IMR-90 (cell line): ENCODE measurements around the gene PRKACG. TPM values are rescaled to one million over a fixed set of nuclear protein-coding genes. Genes with fewer than 3 reads are reported as not detected.

Experiments
- ATAC-seq: fragments of 200-7000 bp; cut with Tn5 transposase; 2 replicates; pipeline ENCODE4 v1.9.1; 2020; ENCODE audit warnings: low read depth, mild to moderate bottlenecking, moderate library complexity
- BruUV-seq: library from RNA; stranded (reverse); fragments of 400-500 nt; replicated peaks from 2 replicates; lab custom pipeline; 2021; lab: Mats Ljungman, UMichigan
- CTCF ChIA-PET: fragments of 300-600 bp; formaldehyde crosslinking; extraction: SDS; loops from one replicate; lab custom pipeline; 2021; ENCODE audit warnings: antibody characterized with exemption; lab: Yijun Ruan, JAX
- POLR2A ChIA-PET: fragments of 300-600 bp; sonication (Branson Sonifier 250); formaldehyde crosslinking; loops from one replicate; lab custom pipeline; 2022; ENCODE audit warnings: antibody characterized with exemption; ENCODE audit not compliant: unreplicated experiment; lab: Charles Lee
- DNase-seq: peaks from one replicate; pipeline ENCODE4 v3.0.0; 2013
- H2AFZ ChIP-seq: replicated peaks from 2 replicates; pipeline ENCODE3; 2013; ENCODE audit warnings: low read length, mild to moderate bottlenecking; ENCODE audit not compliant: poor library complexity
- H2AK5ac ChIP-seq: 2 replicates; pipeline ENCODE4 v1.6.1; 2013; ENCODE audit warnings: low read depth, low read length, inconsistent platforms
- H2AK9ac ChIP-seq: replicated peaks from 2 replicates; pipeline ENCODE3; 2013; ENCODE audit warnings: mild to moderate bottlenecking, low read depth, low read length, moderate library complexity; ENCODE audit not compliant: poor library complexity
- H2BK120ac ChIP-seq: 2 replicates; pipeline ENCODE4 v1.6.1; 2013; ENCODE audit warnings: low read depth, low read length, inconsistent platforms
- H2BK15ac ChIP-seq: 3 replicates; pipeline ENCODE4 v1.6.1; 2013; ENCODE audit warnings: low read depth, low read length, inconsistent platforms
- H2BK20ac ChIP-seq: 2 replicates; pipeline ENCODE4 v1.6.1; 2013; ENCODE audit warnings: low read depth, mild to moderate bottlenecking, inconsistent platforms, low read length, moderate library complexity
- H2BK5ac ChIP-seq: 2 replicates; pipeline ENCODE4 v1.6.1; 2013; ENCODE audit warnings: mild to moderate bottlenecking, low read depth, low read length, inconsistent platforms; ENCODE audit not compliant: poor library complexity, severe bottlenecking
- H3K14ac ChIP-seq: replicated peaks from 2 replicates; pipeline ENCODE4 v1.6.1; 2013; ENCODE audit warnings: low read depth, low read length, inconsistent platforms
- H3K18ac ChIP-seq: 2 replicates; pipeline ENCODE4 v1.6.1; 2013; ENCODE audit warnings: low read depth, low read length, control low read depth
- H3K23ac ChIP-seq: 2 replicates; pipeline ENCODE4 v1.6.1; 2013; ENCODE audit warnings: low read depth, low read length, inconsistent platforms
- H3K27ac ChIP-seq: 2 replicates; pipeline ENCODE4 v1.5.1; 2013; ENCODE audit warnings: mild to moderate bottlenecking, control low read depth, low read length; ENCODE audit not compliant: insufficient read depth
- H3K27me3 ChIP-seq: 2 replicates; pipeline ENCODE4 v1.6.1; 2013; ENCODE audit warnings: low read length; ENCODE audit not compliant: control insufficient read depth, insufficient read depth
- H3K36me3 ChIP-seq: 2 replicates; pipeline ENCODE4 v1.6.1; 2013; ENCODE audit warnings: low read length, mixed read lengths; ENCODE audit not compliant: control insufficient read depth, insufficient read depth
- H3K4ac ChIP-seq: 2 replicates; pipeline ENCODE4 v1.6.1; 2013; ENCODE audit warnings: low read depth, low read length, inconsistent platforms
- H3K4me1 ChIP-seq: 2 replicates; pipeline ENCODE4 v1.6.1; 2013; ENCODE audit warnings: low read length, mixed read lengths; ENCODE audit not compliant: control insufficient read depth, insufficient read depth
- H3K4me2 ChIP-seq: 2 replicates; pipeline ENCODE4 v1.6.1; 2013; ENCODE audit warnings: low read depth, mild to moderate bottlenecking, control low read depth, low read length, moderate library complexity
- H3K4me3 ChIP-seq: 2 replicates; pipeline ENCODE4 v1.5.1; 2013; ENCODE audit warnings: low read depth, mild to moderate bottlenecking, control low read depth, low read length, moderate library complexity; ENCODE audit not compliant: insufficient read depth
- H3K56ac ChIP-seq: 2 replicates; pipeline ENCODE4 v1.6.1; 2013; ENCODE audit warnings: low read length, inconsistent platforms; ENCODE audit not compliant: insufficient read depth; ENCODE audit errors: extremely low read depth
- H3K79me1 ChIP-seq, 2 experiments: 2 replicates each; pipeline ENCODE4 v1.6.1; 2013; ENCODE audit warnings: low read length in 2 of 2, inconsistent platforms in 1 of 2, low read depth in 1 of 2
- H3K9ac ChIP-seq: 2 replicates; pipeline ENCODE4 v1.6.1; 2013; ENCODE audit warnings: low read depth, low read length, control low read depth
- H3K9me1 ChIP-seq: 2 replicates; pipeline ENCODE4 v1.6.1; 2013; ENCODE audit warnings: low read length, inconsistent platforms; ENCODE audit not compliant: insufficient read depth
- H3K9me3 ChIP-seq: 2 replicates; pipeline ENCODE4 v1.6.1; 2013; ENCODE audit warnings: low read length; ENCODE audit not compliant: control insufficient read depth, insufficient read depth
- H4K20me1 ChIP-seq: 2 replicates; pipeline ENCODE4 v1.6.1; 2013; ENCODE audit warnings: low read length, inconsistent platforms; ENCODE audit not compliant: insufficient read depth
- H4K5ac ChIP-seq: 2 replicates; pipeline ENCODE4 v1.6.1; 2013; ENCODE audit warnings: mild to moderate bottlenecking, low read depth, low read length, control low read depth
- H4K8ac ChIP-seq, 2 experiments: 2 replicates each; pipeline ENCODE4 v1.6.1; 2013; ENCODE audit warnings: low read depth in 2 of 2, low read length in 2 of 2, control low read depth in 1 of 2, inconsistent platforms in 1 of 2
- H4K91ac ChIP-seq: 2 replicates; pipeline ENCODE4 v1.6.1; 2013; ENCODE audit warnings: low read depth, low read length, inconsistent platforms; ENCODE audit not compliant: insufficient read depth
- BHLHE40 ChIP-seq: fragments of 150-350 bp; IDR thresholded peaks from 2 replicates; pipeline ENCODE4 v1.6.1; 2016; ENCODE audit warnings: mild to moderate bottlenecking, low read depth, low read length
- CEBPB ChIP-seq: IDR thresholded peaks from 2 replicates; pipeline ENCODE4 v1.6.1; 2012; ENCODE audit warnings: low read depth, low read length, improper control_type of control experiment
- CHD1 ChIP-seq: IDR thresholded peaks from 2 replicates; pipeline ENCODE4 v1.6.1; 2012; ENCODE audit warnings: low read depth, low read length, improper control_type of control experiment
- FOS ChIP-seq: fragments of 150-350 bp; IDR thresholded peaks from 2 replicates; pipeline ENCODE4 v1.6.1; 2016; ENCODE audit warnings: low read depth, low read length
- MAFK ChIP-seq: IDR thresholded peaks from 2 replicates; pipeline ENCODE4 v1.6.1; 2012; ENCODE audit warnings: low read depth, low read length, improper control_type of control experiment
- MAZ ChIP-seq: IDR thresholded peaks from 2 replicates; pipeline ENCODE4 v1.6.1; 2012; ENCODE audit warnings: low read depth, mild to moderate bottlenecking, low read length, improper control_type of control experiment, moderate library complexity, borderline replicate concordance
- MXI1 ChIP-seq: IDR thresholded peaks from 2 replicates; pipeline ENCODE4 v1.6.1; 2012; ENCODE audit warnings: low read depth, mild to moderate bottlenecking, low read length, moderate library complexity, borderline replicate concordance
- NFE2L2 ChIP-seq: fragments of 150-350 bp; IDR thresholded peaks from 2 replicates; pipeline ENCODE4 v1.6.1; 2016; ENCODE audit warnings: low read depth, mild to moderate bottlenecking, low read length
- POLR2A ChIP-seq: IDR thresholded peaks from 2 replicates; pipeline ENCODE4 v1.6.1; 2012; ENCODE audit warnings: mild to moderate bottlenecking, low read depth, low read length
- RAD21 ChIP-seq: IDR thresholded peaks from 2 replicates; pipeline ENCODE4 v1.6.1; 2012; ENCODE audit warnings: low read length, improper control_type of control experiment
- RCOR1 ChIP-seq: IDR thresholded peaks from 2 replicates; pipeline ENCODE4 v1.6.1; 2012; ENCODE audit warnings: mild to moderate bottlenecking, low read length, improper control_type of control experiment; ENCODE audit not compliant: insufficient replicate concordance
- SMC3 ChIP-seq: fragments of 150-350 bp; IDR thresholded peaks from 2 replicates; pipeline ENCODE4 v1.6.1; 2016; ENCODE audit warnings: low read depth, mild to moderate bottlenecking, antibody characterized with exemption, low read length, moderate library complexity
- WGBS, 2 experiments: methylation state at CpG; one replicate each; pipeline versions ENCODE4 v1.1.5 to v1.1.7; 2013; ENCODE audit warnings: missing lambda C conversion rate in 2 of 2; ENCODE audit not compliant: insufficient read length in 1 of 2; ENCODE audit errors: extremely low coverage in 2 of 2; 5-methylcytosine and 5-hydroxymethylcytosine counted together
- dilution Hi-C: fragments of 300-500 bp; cut with HindIII; formaldehyde crosslinking; loops from one replicate; pipeline ENCODE4 v1.14.3; 2018; ENCODE audit warnings: low sequenced_read_pairs; ENCODE audit not compliant: unreplicated experiment
- in situ Hi-C: fragments of 300-500 bp; cut with MboI; formaldehyde crosslinking; loops from 3 replicates; pipeline ENCODE4 v1.14.3; 2019; ENCODE audit warnings: low sequenced_read_pairs, inconsistent platforms, mixed read lengths
- intact Hi-C: fragments of 100-400 bp; cut with micrococcal nuclease; formaldehyde crosslinking; loops from 2 replicates; pipeline ENCODE4 v1.10.0; 2022
- polyA plus RNA-seq, 3 experiments: library from polyadenylated mRNA; depleted of rRNA; stranded (reverse); fragments of >200 nt; gene quantifications; 2 replicates each; pipeline ENCODE4 v1.2.3, GENCODE V29; 2012; ENCODE audit warnings: low replicate concordance in 1 of 3
- total RNA-seq: library from RNA; depleted of rRNA; stranded (reverse); fragments of >200 nt; gene quantifications from 2 replicates; pipeline ENCODE4 v1.2.3, GENCODE V29; 2012
- TF ChIP-seq, protein P1 (sequence below): fragments of 150-350 bp; IDR thresholded peaks from 2 replicates; pipeline ENCODE4 v1.6.1; 2016; ENCODE audit warnings: low read depth, mild to moderate bottlenecking, low read length, moderate library complexity, borderline replicate concordance
- TF ChIP-seq, protein P2 (sequence below): conservative IDR thresholded peaks from 2 replicates; pipeline ENCODE4 v1.5.1; 2012; ENCODE audit warnings: mild to moderate bottlenecking, low read depth, low read length, improper control_type of control experiment

PRKACG gene
- total and polyA plus RNA-seq, 2 of the 4 experiments (the other 2 are of a cell fraction): not detected

DNA sequence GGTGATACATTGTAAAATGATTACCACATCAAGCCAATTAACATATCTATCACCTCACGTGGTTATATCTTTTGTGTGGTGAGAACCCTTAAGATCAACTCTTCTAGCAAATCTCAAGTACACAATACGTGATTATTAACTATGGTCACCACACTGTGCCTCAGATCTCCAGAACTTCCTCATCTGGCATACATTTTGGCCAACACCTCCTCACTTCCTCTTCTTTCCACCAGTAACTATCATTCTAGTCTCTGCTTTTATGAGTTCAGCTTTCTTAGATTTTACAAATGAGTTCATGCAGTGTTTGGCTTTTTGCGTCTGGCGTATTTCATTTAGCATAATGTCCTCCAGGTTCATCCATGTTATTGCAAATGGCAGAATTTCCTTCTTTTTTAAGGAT, 35.8 kb downstream of the PRKACG start:
- H3K4me1 ChIP-seq: no peaks in the 10 kb centered on the region
- H3K4me2 ChIP-seq: no peak overlapping the region
- no TSS peak for BruUV-seq
- no peak overlapping the region for H3K18ac ChIP-seq
- CTCF ChIA-PET: no interaction called here
- H2AK9ac ChIP-seq: no peak overlapping the region
- no peak overlapping the region for H3K9ac ChIP-seq
- H2BK5ac ChIP-seq: no peak overlapping the region
- no peak overlapping the region for H3K27ac ChIP-seq
- no peak overlapping the region for H2AK5ac ChIP-seq
- no peak overlapping the region for H4K8ac ChIP-seq
- H3K27me3 ChIP-seq: peaks cover 4% of the 10 kb centered on the region
- no peak overlapping the region for H3K4me3 ChIP-seq
- H2AFZ ChIP-seq: no peak overlapping the region
- WGBS, 2 experiments: no CpG with 5 or more reads among the region's 4 CpGs
- no peak overlapping the region for H2BK20ac ChIP-seq
- H3K56ac ChIP-seq: no peak overlapping the region
- no peaks in the 10 kb centered on the region for H3K79me1 ChIP-seq
- H3K9me1 ChIP-seq: no peaks in the 10 kb centered on the region
- H3K23ac ChIP-seq: no peak overlapping the region
- no peak for DNase-seq
- H3K4ac ChIP-seq: no peak overlapping the region
- H3K14ac ChIP-seq: no peak overlapping the region
- no peaks in the 10 kb centered on the region for H3K9me3 ChIP-seq
- no peak overlapping the region for H4K91ac ChIP-seq
- no peak overlapping the region for H4K5ac ChIP-seq
- H2BK120ac ChIP-seq: no peak overlapping the region
- no peaks in the 10 kb centered on the region for H4K20me1 ChIP-seq
- no peak for ATAC-seq
- no peaks in the 10 kb centered on the region for H3K36me3 ChIP-seq
- TF ChIP-seq MXI1 (no peak), SMC3 (no peak), RCOR1 (no peak), CHD1 (no peak), MAFK (no peak), CEBPB (no peak), BHLHE40 (no peak), RAD21 (no peak), POLR2A (no peak), MAZ (no peak), FOS (no peak), NFE2L2 (no peak)
- TF ChIP-seq, protein P1, sequence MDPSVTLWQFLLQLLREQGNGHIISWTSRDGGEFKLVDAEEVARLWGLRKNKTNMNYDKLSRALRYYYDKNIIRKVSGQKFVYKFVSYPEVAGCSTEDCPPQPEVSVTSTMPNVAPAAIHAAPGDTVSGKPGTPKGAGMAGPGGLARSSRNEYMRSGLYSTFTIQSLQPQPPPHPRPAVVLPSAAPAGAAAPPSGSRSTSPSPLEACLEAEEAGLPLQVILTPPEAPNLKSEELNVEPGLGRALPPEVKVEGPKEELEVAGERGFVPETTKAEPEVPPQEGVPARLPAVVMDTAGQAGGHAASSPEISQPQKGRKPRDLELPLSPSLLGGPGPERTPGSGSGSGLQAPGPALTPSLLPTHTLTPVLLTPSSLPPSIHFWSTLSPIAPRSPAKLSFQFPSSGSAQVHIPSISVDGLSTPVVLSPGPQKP: no peak
- TF ChIP-seq, protein P2, sequence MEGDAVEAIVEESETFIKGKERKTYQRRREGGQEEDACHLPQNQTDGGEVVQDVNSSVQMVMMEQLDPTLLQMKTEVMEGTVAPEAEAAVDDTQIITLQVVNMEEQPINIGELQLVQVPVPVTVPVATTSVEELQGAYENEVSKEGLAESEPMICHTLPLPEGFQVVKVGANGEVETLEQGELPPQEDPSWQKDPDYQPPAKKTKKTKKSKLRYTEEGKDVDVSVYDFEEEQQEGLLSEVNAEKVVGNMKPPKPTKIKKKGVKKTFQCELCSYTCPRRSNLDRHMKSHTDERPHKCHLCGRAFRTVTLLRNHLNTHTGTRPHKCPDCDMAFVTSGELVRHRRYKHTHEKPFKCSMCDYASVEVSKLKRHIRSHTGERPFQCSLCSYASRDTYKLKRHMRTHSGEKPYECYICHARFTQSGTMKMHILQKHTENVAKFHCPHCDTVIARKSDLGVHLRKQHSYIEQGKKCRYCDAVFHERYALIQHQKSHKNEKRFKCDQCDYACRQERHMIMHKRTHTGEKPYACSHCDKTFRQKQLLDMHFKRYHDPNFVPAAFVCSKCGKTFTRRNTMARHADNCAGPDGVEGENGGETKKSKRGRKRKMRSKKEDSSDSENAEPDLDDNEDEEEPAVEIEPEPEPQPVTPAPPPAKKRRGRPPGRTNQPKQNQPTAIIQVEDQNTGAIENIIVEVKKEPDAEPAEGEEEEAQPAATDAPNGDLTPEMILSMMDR: no peak
- POLR2A ChIA-PET: no interaction called here
- intact Hi-C loops: loop anchor here (2.0 kb wide), 1 partner anchor 21 kb away; no protein-coding TSS in a partner anchor
- dilution Hi-C loops: no loop called here
- in situ Hi-C loops: no loop called here
- H2BK15ac ChIP-seq: no peak overlapping the region
